HepG2 (cell line): ENCODE results near the gene TAF6. TPM values are rescaled to one million over a fixed set of nuclear protein-coding genes. Genes with fewer than 3 reads are reported as not detected.
A peak's percentile ranks its signal among the peaks of the same experiment; 100 is the strongest.

Experiments used
- CBX2 ChIP-seq, 2 experiments: fragments of 200-600 bp in 1 of 2; sonication (generic); formaldehyde crosslinking in 1 of 2; IDR thresholded peaks; 2 replicates each; pipeline versions ENCODE4 v1.7.0 to v1.8.1; 2018 to 2022; ENCODE audit warnings: low read depth in 2 of 2, low read length in 1 of 2, mild to moderate bottlenecking in 1 of 2, missing genetic modification reagents in 1 of 2
- CEBPB ChIP-seq: IDR thresholded peaks from 2 replicates; pipeline ENCODE4 v1.6.1; 2011; ENCODE audit warnings: low read depth, low read length, improper control_type of control experiment, borderline replicate concordance
- HES4 ChIP-seq: sonication (generic); formaldehyde crosslinking; IDR thresholded peaks from 2 replicates; pipeline ENCODE4 v1.9.0; 2021; ENCODE audit warnings: mild to moderate bottlenecking, missing genetic modification reagents, borderline replicate concordance
- HMGXB3 ChIP-seq: sonication (generic); formaldehyde crosslinking; IDR thresholded peaks from 2 replicates; pipeline ENCODE4 v1.4.0; 2020; ENCODE audit warnings: missing genetic modification reagents, borderline replicate concordance
- JUNB ChIP-seq: sonication (generic); formaldehyde crosslinking; IDR thresholded peaks from 2 replicates; pipeline ENCODE4 v1.8.0; 2022; ENCODE audit warnings: missing genetic modification reagents, mild to moderate bottlenecking, borderline replicate concordance
- NONO ChIP-seq, 2 experiments: fragments of 450-650 bp in 1 of 2; sonication (generic) in 1 of 2; formaldehyde crosslinking in 1 of 2; IDR thresholded peaks in 1 of 2; conservative IDR thresholded peaks in 1 of 2; 2 replicates each; pipeline versions ENCODE4 v1.6.1 to v1.8.0; 2017 to 2022; ENCODE audit warnings: mild to moderate bottlenecking in 1 of 2, missing genetic modification reagents in 1 of 2, moderate library complexity in 1 of 2
- PAXIP1 ChIP-seq: sonication (generic); formaldehyde crosslinking; conservative IDR thresholded peaks from 2 replicates; pipeline ENCODE4 v1.4.0; 2020; ENCODE audit warnings: mild to moderate bottlenecking, missing genetic modification reagents, moderate library complexity
- PLRG1 ChIP-seq: fragments of 450-650 bp; conservative IDR thresholded peaks from 2 replicates; pipeline ENCODE4 v1.6.1; 2016
- PRDM4 ChIP-seq: sonication (generic); formaldehyde crosslinking; IDR thresholded peaks from 2 replicates; pipeline ENCODE4 v1.9.0; 2021; ENCODE audit warnings: missing genetic modification reagents, borderline replicate concordance
- ZBTB8A ChIP-seq: sonication (generic); formaldehyde crosslinking; IDR thresholded peaks from 2 replicates; pipeline ENCODE4 v1.4.0; 2020; ENCODE audit warnings: mild to moderate bottlenecking, low read depth, missing genetic modification reagents, borderline replicate concordance
- ZNF20 ChIP-seq: sonication (generic); formaldehyde crosslinking; IDR thresholded peaks from 2 replicates; pipeline ENCODE4 v1.4.0; 2020; ENCODE audit warnings: mild to moderate bottlenecking, moderate library complexity, missing genetic modification reagents
- ZNF354B ChIP-seq: sonication (generic); formaldehyde crosslinking; IDR thresholded peaks from 2 replicates; pipeline ENCODE4 v1.8.0; 2022; ENCODE audit warnings: mild to moderate bottlenecking, missing genetic modification reagents
- ZNF383 ChIP-seq: sonication (generic); formaldehyde crosslinking; IDR thresholded peaks from 2 replicates; pipeline ENCODE4 v1.4.0; 2020; ENCODE audit warnings: missing genetic modification reagents, mild to moderate bottlenecking, borderline replicate concordance
- ZNF589 ChIP-seq: sonication (generic); formaldehyde crosslinking; conservative IDR thresholded peaks from 2 replicates; pipeline ENCODE4 v1.8.0; 2022; ENCODE audit warnings: mild to moderate bottlenecking, moderate library complexity, missing genetic modification reagents
- ZNF605 ChIP-seq: sonication (generic); formaldehyde crosslinking; IDR thresholded peaks from 2 replicates; pipeline ENCODE4 v1.8.0; 2022; ENCODE audit warnings: mild to moderate bottlenecking, missing genetic modification reagents
- ZSCAN31 ChIP-seq: sonication (generic); formaldehyde crosslinking; IDR thresholded peaks from 2 replicates; pipeline ENCODE4 v1.5.0; 2020; ENCODE audit warnings: low read depth, mild to moderate bottlenecking, missing genetic modification reagents
- polyA plus RNA-seq, 8 experiments: library from polyadenylated mRNA; depleted of rRNA in 3 of 8; stranded (reverse) in 7 of 8; unstranded in 1 of 8; fragments of >200 nt; fragmentation: Illumina TruSeq in 4 of 8; extraction: Trizol in 4 of 8; gene quantifications; 2 replicates each; pipeline versions ENCODE4 v1.2.1 to v1.2.3, GENCODE V29; 2011 to 2016; ENCODE audit warnings: low read depth in 4 of 8, missing spikeins in 1 of 8, mixed read lengths in 1 of 8; ENCODE audit not compliant: insufficient read depth in 1 of 8
- total RNA-seq, 5 experiments: library from RNA; depleted of rRNA; stranded (reverse); fragments of >200 nt; fragmentation: Illumina TruSeq; extraction: Trizol; gene quantifications; 2 replicates each; pipeline ENCODE4 v1.2.3, GENCODE V29; 2016; ENCODE audit warnings: low read depth in 1 of 5

TAF6 gene
- total and polyA plus RNA-seq, 2 of the 13 experiments (the other 11 are each of a cell fraction or from before 2014, with no cell fraction given), result 12.9 to 18.8 TPM

GRCh38 chr7:100088621-100089457 lies 30.3 kb downstream of the TAF6 start, which contains the start of gene COPS6 (continued):
- TF ChIP-seq PAXIP1 (peak; percentile 52; the same call in 1 of the 2 replicates), ZNF354B (CRISPR knock-in tag) (no peak), CEBPB (no peak), CBX2 (IDR thresholded peaks at IDR 0.05; ENCODE audit: low read depth, low read length) (no peak), CBX2 (CRISPR knock-in tag; IDR thresholded peaks at IDR 0.05; ENCODE audit: low read depth) (no peak; the same call in 1 of the 2 replicates), JUNB (CRISPR knock-in tag) (no peak), ZNF589 (CRISPR knock-in tag) (peak; percentile 95; the same call in 1 of the 2 replicates), ZNF383 (CRISPR knock-in tag) (peak; percentile 40; the same call in 1 of the 2 replicates), ZBTB8A (peak; percentile 53; the same call in 1 of the 2 replicates), ZNF605 (CRISPR knock-in tag) (peak; percentile 54; the same call in 1 of the 2 replicates), PRDM4 (no peak), ZSCAN31 (CRISPR knock-in tag) (peak; percentile 76), ZNF20 (no peak), PLRG1 (no peak), HES4 (CRISPR knock-in tag) (peak; percentile 86), HMGXB3 (CRISPR knock-in tag) (no peak), NONO (IDR thresholded peaks at IDR 0.05) (no peak), NONO (CRISPR knock-in tag; conservative IDR thresholded peaks at IDR 0.05) (peak; percentile 97)
